OCI-LY7 (cell line): Measurements from ENCODE around the gene HDAC4.

Source experiments
- CTCF ChIP-seq: fragments of 200-600 bp; sonication (generic); conservative IDR thresholded peaks from 2 replicates; pipeline ENCODE4 v1.5.1; 2014; ENCODE audit warnings: mild to moderate bottlenecking, antibody characterized with exemption, low read length, moderate library complexity, mixed read lengths
- EZH2phosphoT487 ChIP-seq: fragments of 200-600 bp; sonication (generic); IDR thresholded peaks from 2 replicates; pipeline ENCODE4 v1.6.1; 2018; ENCODE audit warnings: low read depth, borderline replicate concordance, mild to moderate bottlenecking, mixed run types, antibody characterized with exemption, low read length, moderate library complexity, mixed read lengths

GRCh38 chr2:239443666-239444567 is 43.1 kb upstream of the HDAC4 start:
- TF ChIP-seq CTCF (no peak), EZH2phosphoT487 (no peak)
